H1 (cell line): ENCODE data around the gene ST6GALNAC3. TPM values are rescaled to one million over a fixed set of nuclear protein-coding genes. Genes with fewer than 3 reads are reported as not detected.

Experiments used
- BCL11A ChIP-seq, 2 experiments: IDR thresholded peaks; one replicate each; pipeline ENCODE4 v1.6.1; 2011; ENCODE audit warnings: low read depth in 2 of 2, low read length in 2 of 2, mild to moderate bottlenecking in 2 of 2
- CBX8 ChIP-seq: fragments of 300-800, 300-1000 bp; sonication (generic); IDR thresholded peaks from 2 replicates; pipeline ENCODE4 v1.7.1; 2016; ENCODE audit warnings: low read depth, low read length, borderline replicate concordance
- CEBPB ChIP-seq: IDR thresholded peaks from 2 replicates; pipeline ENCODE4 v1.6.1; 2012; ENCODE audit warnings: low read depth, low read length
- FOSL1 ChIP-seq: IDR thresholded peaks from 2 replicates; pipeline ENCODE4 v1.6.1; 2011; ENCODE audit warnings: mild to moderate bottlenecking, low read depth, low read length, moderate library complexity; ENCODE audit not compliant: insufficient read depth
- JUND ChIP-seq: IDR thresholded peaks from 2 replicates; pipeline ENCODE4 v1.6.1; 2011; ENCODE audit warnings: mild to moderate bottlenecking, improper control_type of control experiment, low read length
- MAFK ChIP-seq: IDR thresholded peaks from 2 replicates; pipeline ENCODE4 v1.6.1; 2012; ENCODE audit warnings: low read depth, mild to moderate bottlenecking, improper control_type of control experiment, low read length
- POLR2AphosphoS5 ChIP-seq: IDR thresholded peaks from 2 replicates; pipeline ENCODE4 v1.6.1; 2011; ENCODE audit warnings: low read depth, low read length
- POU5F1 ChIP-seq: IDR thresholded peaks from 2 replicates; pipeline ENCODE4 v1.6.1; 2011; ENCODE audit warnings: low read depth, mild to moderate bottlenecking, low read length, moderate library complexity
- RFX5 ChIP-seq: IDR thresholded peaks from 2 replicates; pipeline ENCODE4 v1.6.1; 2011; ENCODE audit warnings: low read depth, low read length, improper control_type of control experiment, borderline replicate concordance
- SRF ChIP-seq: IDR thresholded peaks from 2 replicates; pipeline ENCODE4 v1.6.1; 2011; ENCODE audit warnings: mild to moderate bottlenecking, low read depth, low read length, moderate library complexity
- polyA plus RNA-seq, 7 experiments: library from polyadenylated mRNA; depleted of rRNA in 3 of 7; stranded (reverse) in 5 of 7; unstranded in 2 of 7; fragments of >200 nt in 5 of 7; fragments of 200-250 nt in 2 of 7; gene quantifications; 1 replicate in 5 of 7; 2 replicates in 1 of 7; 4 replicates in 1 of 7; pipeline versions ENCODE4 v1.2.1 to v1.2.3, GENCODE V29; 2011 to 2013; ENCODE audit warnings: missing spikeins in 2 of 7, mixed read lengths in 2 of 7
- total RNA-seq: library from RNA; stranded (reverse); fragmentation: NEBNext Ultra II Directional; extraction: Animal tissue kit (Norgen Biotek cat#: 25700); gene quantifications from 2 replicates; pipeline ENCODE4 v1.2.1, GENCODE V29; 2021
- TF ChIP-seq, protein P1 (sequence below): fragments of 300-600 bp; sonication (generic); IDR thresholded peaks from 2 replicates; pipeline ENCODE4 v1.7.1; 2012; ENCODE audit warnings: low read length, moderate library complexity, mild to moderate bottlenecking, inconsistent platforms; ENCODE audit not compliant: insufficient replicate concordance
- TF ChIP-seq, protein P2 (sequence below): IDR thresholded peaks from 2 replicates; pipeline ENCODE4 v1.6.1; 2011; ENCODE audit warnings: low read depth, mild to moderate bottlenecking, low read length; ENCODE audit not compliant: insufficient read depth

ST6GALNAC3 gene
- total and polyA plus RNA-seq, 2 of the 8 experiments (the other 6 are each of a cell fraction or from before 2014, with no cell fraction given): 4.9 to 19.0 TPM

DNA sequence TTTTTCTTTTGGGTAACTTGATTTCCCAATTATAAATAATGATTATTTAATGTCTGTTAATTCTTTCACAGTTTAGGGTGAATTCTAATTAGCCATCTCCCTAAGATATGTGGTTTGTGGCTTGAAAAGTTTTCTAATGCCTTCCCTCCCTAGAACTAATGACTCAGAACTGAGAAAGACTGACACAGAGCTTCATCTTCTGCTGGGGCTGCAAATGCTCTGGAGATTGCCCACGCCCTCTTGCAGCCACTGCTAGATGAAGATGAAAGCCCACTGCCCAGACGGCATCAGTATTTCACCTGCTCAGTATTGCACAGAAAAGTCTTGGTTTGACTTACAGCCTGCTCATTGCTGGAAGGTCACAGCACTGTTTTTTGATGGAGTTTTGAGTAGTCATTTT lies 101.5 kb downstream of the ST6GALNAC3 start (continued):
- TF ChIP-seq, protein P1, sequence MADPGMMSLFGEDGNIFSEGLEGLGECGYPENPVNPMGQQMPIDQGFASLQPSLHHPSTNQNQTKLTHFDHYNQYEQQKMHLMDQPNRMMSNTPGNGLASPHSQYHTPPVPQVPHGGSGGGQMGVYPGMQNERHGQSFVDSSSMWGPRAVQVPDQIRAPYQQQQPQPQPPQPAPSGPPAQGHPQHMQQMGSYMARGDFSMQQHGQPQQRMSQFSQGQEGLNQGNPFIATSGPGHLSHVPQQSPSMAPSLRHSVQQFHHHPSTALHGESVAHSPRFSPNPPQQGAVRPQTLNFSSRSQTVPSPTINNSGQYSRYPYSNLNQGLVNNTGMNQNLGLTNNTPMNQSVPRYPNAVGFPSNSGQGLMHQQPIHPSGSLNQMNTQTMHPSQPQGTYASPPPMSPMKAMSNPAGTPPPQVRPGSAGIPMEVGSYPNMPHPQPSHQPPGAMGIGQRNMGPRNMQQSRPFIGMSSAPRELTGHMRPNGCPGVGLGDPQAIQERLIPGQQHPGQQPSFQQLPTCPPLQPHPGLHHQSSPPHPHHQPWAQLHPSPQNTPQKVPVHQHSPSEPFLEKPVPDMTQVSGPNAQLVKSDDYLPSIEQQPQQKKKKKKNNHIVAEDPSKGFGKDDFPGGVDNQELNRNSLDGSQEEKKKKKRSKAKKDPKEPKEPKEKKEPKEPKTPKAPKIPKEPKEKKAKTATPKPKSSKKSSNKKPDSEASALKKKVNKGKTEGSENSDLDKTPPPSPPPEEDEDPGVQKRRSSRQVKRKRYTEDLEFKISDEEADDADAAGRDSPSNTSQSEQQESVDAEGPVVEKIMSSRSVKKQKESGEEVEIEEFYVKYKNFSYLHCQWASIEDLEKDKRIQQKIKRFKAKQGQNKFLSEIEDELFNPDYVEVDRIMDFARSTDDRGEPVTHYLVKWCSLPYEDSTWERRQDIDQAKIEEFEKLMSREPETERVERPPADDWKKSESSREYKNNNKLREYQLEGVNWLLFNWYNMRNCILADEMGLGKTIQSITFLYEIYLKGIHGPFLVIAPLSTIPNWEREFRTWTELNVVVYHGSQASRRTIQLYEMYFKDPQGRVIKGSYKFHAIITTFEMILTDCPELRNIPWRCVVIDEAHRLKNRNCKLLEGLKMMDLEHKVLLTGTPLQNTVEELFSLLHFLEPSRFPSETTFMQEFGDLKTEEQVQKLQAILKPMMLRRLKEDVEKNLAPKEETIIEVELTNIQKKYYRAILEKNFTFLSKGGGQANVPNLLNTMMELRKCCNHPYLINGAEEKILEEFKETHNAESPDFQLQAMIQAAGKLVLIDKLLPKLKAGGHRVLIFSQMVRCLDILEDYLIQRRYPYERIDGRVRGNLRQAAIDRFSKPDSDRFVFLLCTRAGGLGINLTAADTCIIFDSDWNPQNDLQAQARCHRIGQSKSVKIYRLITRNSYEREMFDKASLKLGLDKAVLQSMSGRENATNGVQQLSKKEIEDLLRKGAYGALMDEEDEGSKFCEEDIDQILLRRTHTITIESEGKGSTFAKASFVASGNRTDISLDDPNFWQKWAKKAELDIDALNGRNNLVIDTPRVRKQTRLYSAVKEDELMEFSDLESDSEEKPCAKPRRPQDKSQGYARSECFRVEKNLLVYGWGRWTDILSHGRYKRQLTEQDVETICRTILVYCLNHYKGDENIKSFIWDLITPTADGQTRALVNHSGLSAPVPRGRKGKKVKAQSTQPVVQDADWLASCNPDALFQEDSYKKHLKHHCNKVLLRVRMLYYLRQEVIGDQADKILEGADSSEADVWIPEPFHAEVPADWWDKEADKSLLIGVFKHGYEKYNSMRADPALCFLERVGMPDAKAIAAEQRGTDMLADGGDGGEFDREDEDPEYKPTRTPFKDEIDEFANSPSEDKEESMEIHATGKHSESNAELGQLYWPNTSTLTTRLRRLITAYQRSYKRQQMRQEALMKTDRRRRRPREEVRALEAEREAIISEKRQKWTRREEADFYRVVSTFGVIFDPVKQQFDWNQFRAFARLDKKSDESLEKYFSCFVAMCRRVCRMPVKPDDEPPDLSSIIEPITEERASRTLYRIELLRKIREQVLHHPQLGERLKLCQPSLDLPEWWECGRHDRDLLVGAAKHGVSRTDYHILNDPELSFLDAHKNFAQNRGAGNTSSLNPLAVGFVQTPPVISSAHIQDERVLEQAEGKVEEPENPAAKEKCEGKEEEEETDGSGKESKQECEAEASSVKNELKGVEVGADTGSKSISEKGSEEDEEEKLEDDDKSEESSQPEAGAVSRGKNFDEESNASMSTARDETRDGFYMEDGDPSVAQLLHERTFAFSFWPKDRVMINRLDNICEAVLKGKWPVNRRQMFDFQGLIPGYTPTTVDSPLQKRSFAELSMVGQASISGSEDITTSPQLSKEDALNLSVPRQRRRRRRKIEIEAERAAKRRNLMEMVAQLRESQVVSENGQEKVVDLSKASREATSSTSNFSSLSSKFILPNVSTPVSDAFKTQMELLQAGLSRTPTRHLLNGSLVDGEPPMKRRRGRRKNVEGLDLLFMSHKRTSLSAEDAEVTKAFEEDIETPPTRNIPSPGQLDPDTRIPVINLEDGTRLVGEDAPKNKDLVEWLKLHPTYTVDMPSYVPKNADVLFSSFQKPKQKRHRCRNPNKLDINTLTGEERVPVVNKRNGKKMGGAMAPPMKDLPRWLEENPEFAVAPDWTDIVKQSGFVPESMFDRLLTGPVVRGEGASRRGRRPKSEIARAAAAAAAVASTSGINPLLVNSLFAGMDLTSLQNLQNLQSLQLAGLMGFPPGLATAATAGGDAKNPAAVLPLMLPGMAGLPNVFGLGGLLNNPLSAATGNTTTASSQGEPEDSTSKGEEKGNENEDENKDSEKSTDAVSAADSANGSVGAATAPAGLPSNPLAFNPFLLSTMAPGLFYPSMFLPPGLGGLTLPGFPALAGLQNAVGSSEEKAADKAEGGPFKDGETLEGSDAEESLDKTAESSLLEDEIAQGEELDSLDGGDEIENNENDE: no peak
- TF ChIP-seq, protein P2, sequence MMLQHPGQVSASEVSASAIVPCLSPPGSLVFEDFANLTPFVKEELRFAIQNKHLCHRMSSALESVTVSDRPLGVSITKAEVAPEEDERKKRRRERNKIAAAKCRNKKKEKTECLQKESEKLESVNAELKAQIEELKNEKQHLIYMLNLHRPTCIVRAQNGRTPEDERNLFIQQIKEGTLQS: no peak
- no peak for TF ChIP-seq CBX8
- TF ChIP-seq RFX5: no peak
- TF ChIP-seq MAFK: no peak
- TF ChIP-seq POU5F1: no peak
- TF ChIP-seq SRF: no peak
- no peak for TF ChIP-seq FOSL1
- TF ChIP-seq BCL11A (IDR thresholded peaks at IDR 0.05; ENCODE audit: low read depth in 2 of 2, low read length in 2 of 2): no peak
- no peak for TF ChIP-seq JUND
- TF ChIP-seq POLR2AphosphoS5: no peak
- TF ChIP-seq CEBPB: no peak
